Body of pancreas (tissue), 4 donors: ENCODE measurements around the gene FES.

Experiments used
- POLR2A ChIP-seq, 3 donors: fragments of 450-650 bp; IDR thresholded peaks; one replicate each; pipeline ENCODE4 v1.6.1; 2016; ENCODE audit warnings: antibody characterized with exemption in 3 of 3, mild to moderate bottlenecking in 2 of 3
- TF ChIP-seq, protein P1 (sequence below), 7 experiments: fragments of 450-650 bp in 4 of 7; fragments of 200-600 bp in 3 of 7; sonication (generic) in 3 of 7; IDR thresholded peaks; one replicate each; pipeline ENCODE4 v1.5.1; 2016 to 2019; ENCODE audit warnings: antibody characterized with exemption in 7 of 7

DNA sequence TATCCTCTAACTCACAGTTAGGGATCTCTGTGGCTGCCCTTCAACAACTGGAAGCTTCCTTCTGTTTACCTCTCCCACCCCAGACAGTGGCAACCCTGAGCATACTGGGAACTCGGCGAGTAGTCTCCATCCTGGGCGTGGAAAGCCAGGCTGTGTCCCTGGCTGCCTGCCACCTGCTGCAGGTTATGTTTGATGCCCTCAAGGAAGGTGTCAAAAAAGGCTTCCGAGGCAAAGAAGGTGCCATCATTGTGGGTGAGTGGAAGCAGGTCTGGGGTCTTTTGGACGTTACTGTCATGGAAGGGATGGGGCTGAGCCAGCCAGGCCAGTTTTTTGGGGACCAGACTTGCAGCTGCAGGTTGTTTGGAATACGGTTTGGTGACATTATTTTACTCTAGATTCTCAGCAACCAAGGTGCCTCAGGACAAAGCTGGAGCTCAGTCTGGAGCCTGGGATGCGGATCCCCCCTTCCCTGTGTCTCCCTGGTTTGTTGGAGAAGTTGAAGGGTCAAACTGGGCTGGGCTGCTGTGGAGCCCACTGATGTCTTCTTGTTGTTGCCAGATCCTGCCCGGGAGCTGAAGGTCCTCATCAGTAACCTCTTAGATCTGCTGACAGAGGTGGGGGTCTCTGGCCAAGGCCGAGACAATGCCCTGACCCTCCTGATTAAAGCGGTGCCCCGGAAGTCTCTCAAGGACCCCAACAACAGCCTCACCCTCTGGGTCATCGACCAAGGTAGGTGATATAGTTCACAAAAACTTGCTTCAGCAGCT lies 58.2 kb downstream of the FES start:
- TF ChIP-seq, protein P1, sequence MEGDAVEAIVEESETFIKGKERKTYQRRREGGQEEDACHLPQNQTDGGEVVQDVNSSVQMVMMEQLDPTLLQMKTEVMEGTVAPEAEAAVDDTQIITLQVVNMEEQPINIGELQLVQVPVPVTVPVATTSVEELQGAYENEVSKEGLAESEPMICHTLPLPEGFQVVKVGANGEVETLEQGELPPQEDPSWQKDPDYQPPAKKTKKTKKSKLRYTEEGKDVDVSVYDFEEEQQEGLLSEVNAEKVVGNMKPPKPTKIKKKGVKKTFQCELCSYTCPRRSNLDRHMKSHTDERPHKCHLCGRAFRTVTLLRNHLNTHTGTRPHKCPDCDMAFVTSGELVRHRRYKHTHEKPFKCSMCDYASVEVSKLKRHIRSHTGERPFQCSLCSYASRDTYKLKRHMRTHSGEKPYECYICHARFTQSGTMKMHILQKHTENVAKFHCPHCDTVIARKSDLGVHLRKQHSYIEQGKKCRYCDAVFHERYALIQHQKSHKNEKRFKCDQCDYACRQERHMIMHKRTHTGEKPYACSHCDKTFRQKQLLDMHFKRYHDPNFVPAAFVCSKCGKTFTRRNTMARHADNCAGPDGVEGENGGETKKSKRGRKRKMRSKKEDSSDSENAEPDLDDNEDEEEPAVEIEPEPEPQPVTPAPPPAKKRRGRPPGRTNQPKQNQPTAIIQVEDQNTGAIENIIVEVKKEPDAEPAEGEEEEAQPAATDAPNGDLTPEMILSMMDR (IDR thresholded peaks at IDR 0.05): no peak
- TF ChIP-seq POLR2A (IDR thresholded peaks at IDR 0.05): no peak
